ENCODE measurements around the gene MPP4. TPM values are rescaled to one million over a fixed set of nuclear protein-coding genes. Genes with fewer than 3 reads are reported as not detected.

Gene MPP4
- total RNA-seq = 0.65 and 1.1 TPM in 2 replicates

GRCh38 chr2:201698588-201699226, at the start of gene MPP4:
TSS of gene MPP4 (minus strand) at chr2:201698644. CDS start at chr2:201693954, 4,690 bp downstream.

GRCh38 chr2:201643216-201643890, 55.1 kb downstream of the MPP4 start, which contains the start of gene TMEM237:
TSS of gene TMEM237 (minus strand) at chr2:201643503. CDS start at chr2:201643400, 103 bp downstream.

Other genes with a start within 250 kb of the MPP4 start
- 32.4 and 36.8 TPM in 2 replicates for gene TRAK2, start 247.2 kb downstream of the MPP4 start, total RNA-seq
- gene STRADB, start 246.9 kb downstream of the MPP4 start, total RNA-seq = 37.1 and 44.5 TPM in 2 replicates
- gene TMEM237, start 55.1 kb downstream of the MPP4 start, total RNA-seq = 26.0 and 27.7 TPM in 2 replicates
- gene ALS2, start 82.3 kb upstream of the MPP4 start, total RNA-seq = 22.3 and 30.0 TPM in 2 replicates
- 6.6 and 8.5 TPM in 2 replicates for gene CDK15, start 107.9 kb upstream of the MPP4 start, total RNA-seq